Occipital lobe (tissue), 3 donors: ENCODE results near the gene XAGE5. TPM values are rescaled to one million over a fixed set of nuclear protein-coding genes. Genes with fewer than 3 reads are reported as not detected.
"Not testable (repeated sequence)": the region's sequence is repeated elsewhere in the genome, so short reads cannot be mapped to it uniquely, and the experiment has no call there.

Experiments
- DNase-seq: peaks from one replicate; lab custom pipeline; 2025; lab: John Stamatoyannopoulos, UW
- small RNA-seq: library from RNA; depleted of rRNA; stranded (forward); fragments of <200 nt; gene quantifications from one replicate; pipeline ENCODE3, GENCODE V24; 2014
- total RNA-seq: library from RNA; depleted of rRNA; stranded (reverse); fragments of >200 nt; gene quantifications from one replicate; pipeline ENCODE4 v1.2.3, GENCODE V29; 2014

The XAGE5 gene
- total RNA-seq = not detected

GRCh38 chrX:52811065-52811625 lies at the start of gene XAGE5:
Gene XAGE5, plus strand, starts transcription at chrX:52811287. Its CDS starts 1,280 bp downstream, at chrX:52812567.
- no peak for DNase-seq

GRCh38 chrX:52765983-52766382 lies 45.1 kb upstream of the XAGE5 start:
- not testable (repeated sequence) for DNase-seq

GRCh38 chrX:52773504-52773903 lies 37.6 kb upstream of the XAGE5 start:
- DNase-seq = not testable (repeated sequence)

GRCh38 chrX:52797327-52797726 lies 13.8 kb upstream of the XAGE5 start, which contains the start of gene SPANXN5:
Gene SPANXN5, minus strand, starts transcription at chrX:52797427. Its CDS starts 79 bp downstream, at chrX:52797348.
- DNase-seq = not testable (repeated sequence)

- DNase-seq = not testable (repeated sequence)
Measured at GRCh38 chrX:52804876-52805275, 6.2 kb upstream of the XAGE5 start.

- no peak for DNase-seq
Measured at GRCh38 chrX:52819788-52820187, 8.7 kb downstream of the XAGE5 start.

- no peak for DNase-seq
Measured at GRCh38 chrX:52821079-52821760, 10.1 kb downstream of the XAGE5 start.

- DNase-seq = no peak
Measured at GRCh38 chrX:52824608-52825007, 13.5 kb downstream of the XAGE5 start.

GRCh38 chrX:52830551-52830950 lies 19.5 kb downstream of the XAGE5 start:
- no peak for DNase-seq

- no peak for DNase-seq
Measured at GRCh38 chrX:52839137-52839536, 28.1 kb downstream of the XAGE5 start.

GRCh38 chrX:52843619-52844018 lies 32.5 kb downstream of the XAGE5 start:
- DNase-seq = not testable (repeated sequence)

- no peak for DNase-seq
Measured at GRCh38 chrX:52852110-52852860, 41.2 kb downstream of the XAGE5 start.

GRCh38 chrX:52856991-52857525 lies 46.0 kb downstream of the XAGE5 start:
- DNase-seq = not testable (repeated sequence)

GRCh38 chrX:52865343-52865998 lies 54.4 kb downstream of the XAGE5 start:
- no peak for DNase-seq

Small RNA genes within 50 kb of the gene (small RNA-seq; reads per million reads assigned to genes)
- not detected for gene AC244505.6
- not detected for gene AC244505.7

Other genes with a start within 250 kb of the XAGE5 start
- gene SSX7, start 156.4 kb upstream of the XAGE5 start, total RNA-seq = not detected
- not detected for gene SSX2, start 104.1 kb upstream of the XAGE5 start, total RNA-seq
- not detected for gene SSX2B, start 60.0 kb upstream of the XAGE5 start, total RNA-seq
- gene SPANXN5, start 13.9 kb upstream of the XAGE5 start, total RNA-seq = not detected
- gene XAGE3, start 56.8 kb downstream of the XAGE5 start, total RNA-seq = not detected
- 10.6 TPM for gene FAM156B, start 86.0 kb downstream of the XAGE5 start, total RNA-seq
- gene FAM156A, start 147.2 kb downstream of the XAGE5 start, total RNA-seq = 18.4 TPM
- 27.0 TPM for gene GPR173, start 237.5 kb downstream of the XAGE5 start, total RNA-seq